HL-60 (cell line): Measurements from ENCODE around the gene AGMO.

Source experiments
- DNase-seq, 2 experiments: peaks; one replicate each; pipeline ENCODE4 v3.0.0-alpha.2; 2010 to 2020; ENCODE audit warnings: low read depth in 1 of 2, low spot score in 1 of 2
- H3K27ac ChIP-seq: fragments of 250-450 bp; sonication (Bioruptor Pico); replicated peaks from 2 replicates; pipeline ENCODE4 v1.5.1; 2020; ENCODE audit warnings: mild to moderate bottlenecking, moderate library complexity
- H3K27me3 ChIP-seq: fragments of 250-450 bp; sonication (Bioruptor Pico); 2 replicates; pipeline ENCODE4 v1.5.1; 2021; ENCODE audit warnings: mild to moderate bottlenecking, moderate library complexity; ENCODE audit not compliant: insufficient read depth, poor library complexity, severe bottlenecking
- H3K4me3 ChIP-seq: replicated peaks from 2 replicates; pipeline ENCODE4 v1.5.1; 2011; ENCODE audit warnings: mild to moderate bottlenecking, control low read depth, low read length; ENCODE audit not compliant: insufficient read depth
- CTCF ChIP-seq: IDR thresholded peaks from one replicate; pipeline ENCODE4 v1.5.1; 2011; ENCODE audit warnings: low read length, control low read depth, inconsistent platforms; ENCODE audit not compliant: insufficient read depth
- GABPA ChIP-seq: IDR thresholded peaks from 2 replicates; pipeline ENCODE4 v1.6.1; 2012; ENCODE audit warnings: low read depth
- POLR2AphosphoS5 ChIP-seq: IDR thresholded peaks from 2 replicates; pipeline ENCODE4 v1.6.1; 2012; ENCODE audit warnings: low read depth
- SPI1 ChIP-seq: IDR thresholded peaks from 2 replicates; pipeline ENCODE4 v1.6.1; 2012; ENCODE audit warnings: low read depth, mild to moderate bottlenecking, borderline replicate concordance
- TF ChIP-seq, protein P1 (sequence below): IDR thresholded peaks from 2 replicates; pipeline ENCODE4 v1.6.1; 2012; ENCODE audit warnings: low read depth; ENCODE audit not compliant: insufficient replicate concordance

AGMO gene

GRCh38 chr7:15566476-15566875 is 4.7 kb upstream of the AGMO start:
- H3K4me3 ChIP-seq: no peak overlapping the region
- DNase-seq: no peak
- no peak for TF ChIP-seq SPI1
- no peak overlapping the region for H3K27ac ChIP-seq
- no peaks in the 10 kb centered on the region for H3K27me3 ChIP-seq

- Histone ChIP-seq H3K4me3 (no peak overlapping the region), H3K27me3 (no peaks in the 10 kb centered on the region), H3K27ac (no peak overlapping the region)
- no peak for DNase-seq
- TF ChIP-seq SPI1: no peak
- TF ChIP-seq POLR2AphosphoS5: no peak
- no peak for TF ChIP-seq GABPA
- no peak for TF ChIP-seq CTCF
- TF ChIP-seq, protein P1, sequence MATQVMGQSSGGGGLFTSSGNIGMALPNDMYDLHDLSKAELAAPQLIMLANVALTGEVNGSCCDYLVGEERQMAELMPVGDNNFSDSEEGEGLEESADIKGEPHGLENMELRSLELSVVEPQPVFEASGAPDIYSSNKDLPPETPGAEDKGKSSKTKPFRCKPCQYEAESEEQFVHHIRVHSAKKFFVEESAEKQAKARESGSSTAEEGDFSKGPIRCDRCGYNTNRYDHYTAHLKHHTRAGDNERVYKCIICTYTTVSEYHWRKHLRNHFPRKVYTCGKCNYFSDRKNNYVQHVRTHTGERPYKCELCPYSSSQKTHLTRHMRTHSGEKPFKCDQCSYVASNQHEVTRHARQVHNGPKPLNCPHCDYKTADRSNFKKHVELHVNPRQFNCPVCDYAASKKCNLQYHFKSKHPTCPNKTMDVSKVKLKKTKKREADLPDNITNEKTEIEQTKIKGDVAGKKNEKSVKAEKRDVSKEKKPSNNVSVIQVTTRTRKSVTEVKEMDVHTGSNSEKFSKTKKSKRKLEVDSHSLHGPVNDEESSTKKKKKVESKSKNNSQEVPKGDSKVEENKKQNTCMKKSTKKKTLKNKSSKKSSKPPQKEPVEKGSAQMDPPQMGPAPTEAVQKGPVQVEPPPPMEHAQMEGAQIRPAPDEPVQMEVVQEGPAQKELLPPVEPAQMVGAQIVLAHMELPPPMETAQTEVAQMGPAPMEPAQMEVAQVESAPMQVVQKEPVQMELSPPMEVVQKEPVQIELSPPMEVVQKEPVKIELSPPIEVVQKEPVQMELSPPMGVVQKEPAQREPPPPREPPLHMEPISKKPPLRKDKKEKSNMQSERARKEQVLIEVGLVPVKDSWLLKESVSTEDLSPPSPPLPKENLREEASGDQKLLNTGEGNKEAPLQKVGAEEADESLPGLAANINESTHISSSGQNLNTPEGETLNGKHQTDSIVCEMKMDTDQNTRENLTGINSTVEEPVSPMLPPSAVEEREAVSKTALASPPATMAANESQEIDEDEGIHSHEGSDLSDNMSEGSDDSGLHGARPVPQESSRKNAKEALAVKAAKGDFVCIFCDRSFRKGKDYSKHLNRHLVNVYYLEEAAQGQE: no peak
These were observed 847 bp downstream of the AGMO start for GRCh38 chr7:15560968-15561367.

DNA sequence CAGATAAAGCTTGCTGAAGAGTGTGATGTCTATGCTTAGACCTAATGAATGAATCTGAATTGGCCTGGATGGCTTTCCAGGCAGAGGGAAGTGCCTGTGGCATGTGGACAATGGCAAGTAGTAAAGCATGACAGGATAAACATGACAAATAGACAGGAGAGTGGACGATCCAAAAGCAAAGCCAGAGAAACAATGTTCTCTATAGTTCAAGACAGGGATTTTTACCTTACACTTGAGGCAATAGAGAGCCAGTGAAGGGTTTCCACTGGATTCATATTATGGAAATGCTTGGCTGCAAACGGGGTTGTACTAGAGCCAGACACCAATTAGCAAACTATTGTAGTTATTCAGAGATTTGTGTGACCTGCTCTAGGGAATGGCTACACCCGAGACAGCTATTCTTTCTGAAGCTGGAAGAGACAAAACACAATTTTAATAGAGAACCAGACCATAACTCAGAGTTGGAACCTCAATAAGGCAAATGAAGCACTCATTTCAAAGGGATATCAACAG is 2.3 kb downstream of the AGMO start:
- Histone ChIP-seq H3K27ac (no peak overlapping the region), H3K4me3 (no peak overlapping the region), H3K27me3 (no peaks in the 10 kb centered on the region)
- DNase-seq: no peak
- TF ChIP-seq POLR2AphosphoS5 (no peak), CTCF (no peak), SPI1 (no peak), GABPA (no peak)
- TF ChIP-seq, protein P1: no peak

GRCh38 chr7:15558756-15559155 is 3.1 kb downstream of the AGMO start:
- TF ChIP-seq CTCF: no peak
- TF ChIP-seq, protein P1: no peak
- no peak for TF ChIP-seq SPI1
- no peak for TF ChIP-seq POLR2AphosphoS5
- TF ChIP-seq GABPA: no peak
- no peak overlapping the region for H3K4me3 ChIP-seq
- H3K27me3 ChIP-seq: no peaks in the 10 kb centered on the region
- no peak overlapping the region for H3K27ac ChIP-seq
- DNase-seq: no peak
